ENCODE measurements around the gene TM9SF4. TPM values are rescaled to one million over a fixed set of nuclear protein-coding genes. Genes with fewer than 3 reads are reported as not detected.
"Not testable (repeated sequence)": the region's sequence is repeated elsewhere in the genome, so short reads cannot be mapped to it uniquely, and the experiment has no call there.

The TM9SF4 gene
- total and polyA plus RNA-seq, 12 donors: 19.2 to 36.0 (median 31.1) TPM

GRCh38 chr20:32115211-32115767 lies 5.8 kb downstream of the TM9SF4 start:
- WGBS, 2 donors: 61 to 62% methylated on average over 5 of the region's 5 CpGs
- ATAC-seq: no peak
- Histone ChIP-seq H3K4me1 (peaks cover 3 to 71% (median 47%) of the 10 kb centered on the region in 9 donors), H3K36me3 (peaks cover 0 to 27% (median 0%) of the 10 kb centered on the region in 9 donors), H3K27me3 (no peaks in the 10 kb centered on the region), H3K9me3 (no peaks in the 10 kb centered on the region), H3K27ac (no peak overlapping the region), H3K4me3 (no peak overlapping the region)
- intact Hi-C loops (cut with DNase I): loop anchor here in 1 of 10 donors (10.0 kb wide), 1 partner anchor 90 kb away; the partner anchor contains the start of genes PLAGL2 and POFUT1
- no peak for TF ChIP-seq CTCF (IDR thresholded peaks at IDR 0.05)
- DNase-seq: no peak

GRCh38 chr20:32116079-32116521 lies 6.6 kb downstream of the TM9SF4 start:
- no peaks in the 10 kb centered on the region for H3K9me3 ChIP-seq
- 63 to 65% methylated on average over 6 of the region's 6 CpGs for WGBS, 2 donors
- peaks cover 0 to 27% (median 0%) of the 10 kb centered on the region in 9 donors for H3K36me3 ChIP-seq
- H3K4me1 ChIP-seq: peaks cover 3 to 63% (median 39%) of the 10 kb centered on the region in 9 donors
- H3K4me3 ChIP-seq: no peak overlapping the region
- H3K27me3 ChIP-seq: no peaks in the 10 kb centered on the region
- ATAC-seq (no peak), DNase-seq (no peak)
- H3K27ac ChIP-seq: no peak overlapping the region
- intact Hi-C loops (cut with DNase I): loop anchor here in 1 of 10 donors (10.0 kb wide), 1 partner anchor 89 kb away; the partner anchor contains the start of genes PLAGL2 and POFUT1
- no peak for TF ChIP-seq CTCF (IDR thresholded peaks at IDR 0.05)

DNA sequence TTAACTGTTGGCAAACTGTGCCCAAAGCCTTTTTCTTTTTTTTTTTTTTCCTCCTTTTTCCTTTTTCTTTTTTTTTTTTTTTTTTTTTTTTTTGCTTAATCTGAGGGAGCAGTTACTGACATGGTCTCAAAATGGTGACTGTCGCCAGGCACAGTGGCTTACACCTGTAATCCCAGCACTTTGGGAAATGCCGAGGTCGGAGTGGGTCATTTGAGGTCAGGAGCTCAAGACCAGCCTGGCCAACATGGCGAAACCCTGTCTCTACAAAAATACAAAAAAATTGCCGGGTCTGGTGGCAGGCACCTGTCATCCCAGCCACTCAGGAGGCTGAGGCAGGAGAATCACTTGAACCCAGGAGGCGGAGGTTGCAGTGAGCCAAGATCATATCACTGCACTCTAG lies 7.3 kb downstream of the TM9SF4 start:
- not testable (repeated sequence) for H3K9me3 ChIP-seq, H3K4me3 ChIP-seq, DNase-seq, H3K27me3 ChIP-seq
- Histone ChIP-seq H3K27ac (peak overlapping the region in 3 of 10 donors; percentile 9 to 44 (median 24)), H3K36me3 (peaks cover 0 to 27% (median 0%) of the 10 kb centered on the region in 9 donors), H3K4me1 (peaks cover 3 to 56% (median 32%) of the 10 kb centered on the region in 9 donors)
- intact Hi-C loops (cut with DNase I): loop anchor here in 1 of 10 donors (10.0 kb wide), 1 partner anchor 88 kb away; the partner anchor contains the start of genes PLAGL2 and POFUT1
- WGBS, 2 donors: 93 to 94% methylated on average over 6 of the region's 6 CpGs
- peak in 1 of 8 donors; percentile 35 for ATAC-seq

DNA sequence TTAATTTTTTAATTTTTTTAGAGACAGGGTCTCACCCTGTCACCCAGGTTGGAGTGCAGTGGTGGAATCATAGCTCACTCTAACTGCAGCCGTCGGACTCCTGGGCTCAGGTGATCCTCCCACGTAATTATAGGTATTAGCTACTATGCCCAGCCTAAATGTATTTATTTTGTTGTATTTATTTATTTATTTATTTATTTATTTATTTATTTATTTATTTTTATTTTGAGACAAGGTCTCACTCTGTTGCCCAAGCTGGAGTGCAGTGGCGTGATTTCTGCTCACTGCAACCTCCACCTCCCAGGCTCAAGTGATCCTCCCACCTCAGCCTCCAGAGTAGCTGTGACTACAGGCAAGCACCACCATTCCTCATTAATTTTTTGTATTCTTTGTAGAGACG lies 8.9 kb downstream of the TM9SF4 start:
- not testable (repeated sequence) for H3K4me3 ChIP-seq, H3K27ac ChIP-seq, H3K9me3 ChIP-seq, DNase-seq, H3K27me3 ChIP-seq, ATAC-seq
- 94 to 95% methylated on average over 5 of the region's 5 CpGs for WGBS, 2 donors
- Histone ChIP-seq H3K36me3 (peaks cover 0 to 27% (median 0%) of the 10 kb centered on the region in 9 donors), H3K4me1 (peaks cover 3 to 43% (median 23%) of the 10 kb centered on the region in 9 donors)
- intact Hi-C loops (cut with DNase I): loop anchor here in 1 of 10 donors (10.0 kb wide), 1 partner anchor 86 kb away; the partner anchor contains the start of genes PLAGL2 and POFUT1

DNA sequence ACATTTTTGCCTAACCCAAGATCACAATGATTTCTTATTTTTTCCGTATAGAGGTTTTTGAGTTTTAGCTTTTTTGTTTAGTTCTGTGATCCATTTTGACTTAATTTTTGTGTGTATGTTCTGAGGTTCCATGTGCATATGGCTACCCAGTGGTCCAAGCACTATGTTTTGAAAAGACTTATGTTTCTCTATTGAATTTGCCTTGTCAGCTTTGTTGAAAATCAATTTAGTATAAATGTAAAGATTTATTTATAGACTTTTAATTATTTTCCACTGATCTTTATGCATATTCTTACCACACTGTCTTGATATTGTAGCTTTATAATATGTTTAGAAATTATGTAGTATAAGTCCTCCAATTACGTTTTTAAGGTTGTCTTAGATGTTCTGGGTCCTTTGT lies 10.2 kb downstream of the TM9SF4 start:
- H3K27me3 ChIP-seq: no peaks in the 10 kb centered on the region
- no peak overlapping the region for H3K27ac ChIP-seq
- ATAC-seq (no peak), DNase-seq (no peak)
- H3K4me1 ChIP-seq: peaks cover 3 to 33% (median 19%) of the 10 kb centered on the region in 9 donors
- no peak for TF ChIP-seq CTCF (IDR thresholded peaks at IDR 0.05)
- H3K36me3 ChIP-seq: peaks cover 0 to 34% (median 0%) of the 10 kb centered on the region in 9 donors
- WGBS, 2 donors: 99% methylated on average over 2 of the region's 2 CpGs
- H3K9me3 ChIP-seq: no peaks in the 10 kb centered on the region
- intact Hi-C loops (cut with DNase I): loop anchor here in 1 of 10 donors (10.0 kb wide), 1 partner anchor 85 kb away; the partner anchor contains the start of genes PLAGL2 and POFUT1
- no peak overlapping the region for H3K4me3 ChIP-seq

- DNase-seq; intact Hi-C loops (cut with DNase I); H3K27me3 ChIP-seq; H3K4me3 ChIP-seq; H3K9me3 ChIP-seq; H3K27ac ChIP-seq; ATAC-seq: not testable (repeated sequence)
- Histone ChIP-seq H3K36me3 (peaks cover 0 to 25% (median 0%) of the 10 kb centered on the region in 9 donors), H3K4me1 (peaks cover 3 to 15% (median 11%) of the 10 kb centered on the region in 9 donors)
- 96 to 100% methylated on average over 5 to 19 of the region's 31 CpGs for WGBS, 2 donors
Observed at GRCh38 chr20:32121908-32122307, 12.4 kb downstream of the TM9SF4 start.
